VCaP (cell line): ENCODE data around the gene PRXL2B.

ENCODE experiments used
- H3K27ac ChIP-seq: fragments of 450-650 bp; 2 replicates; pipeline ENCODE4 v1.5.1; 2017
- TF ChIP-seq, protein P1 (sequence below): fragments of 450-650 bp; conservative IDR thresholded peaks from 2 replicates; pipeline ENCODE4 v1.5.1; 2017; ENCODE audit warnings: mild to moderate bottlenecking, moderate library complexity

Gene PRXL2B

DNA sequence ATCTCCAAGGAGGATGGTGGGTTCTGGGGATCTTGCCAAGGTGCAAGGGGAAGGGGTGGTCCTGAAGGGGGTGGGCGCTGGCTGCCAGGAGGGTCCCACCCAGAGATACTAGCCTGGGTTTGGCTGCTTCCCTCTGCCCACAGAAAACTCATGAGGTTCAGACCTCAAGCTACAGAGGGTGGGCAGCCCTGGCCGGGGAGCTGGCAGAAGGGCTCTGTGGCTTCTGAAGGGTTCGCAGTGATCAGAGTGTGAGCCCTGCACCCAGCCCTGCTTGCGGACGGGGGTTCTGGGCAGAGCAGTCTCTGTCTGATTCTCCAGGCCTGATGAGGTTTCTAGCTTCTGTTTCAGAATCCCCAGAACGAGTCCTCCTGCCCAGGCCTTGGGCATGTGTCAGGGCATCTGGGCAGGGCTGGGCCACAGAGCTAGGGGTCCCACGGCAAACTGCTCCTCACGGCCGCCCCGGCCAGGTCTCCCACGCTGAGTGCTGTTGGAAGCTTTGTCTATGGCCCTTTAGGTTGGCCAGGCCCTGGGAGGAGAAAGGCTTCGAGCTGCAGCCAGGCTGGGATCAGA lies 46.9 kb downstream of the PRXL2B start:
- H3K27ac ChIP-seq: no peak overlapping the region
- TF ChIP-seq, protein P1, sequence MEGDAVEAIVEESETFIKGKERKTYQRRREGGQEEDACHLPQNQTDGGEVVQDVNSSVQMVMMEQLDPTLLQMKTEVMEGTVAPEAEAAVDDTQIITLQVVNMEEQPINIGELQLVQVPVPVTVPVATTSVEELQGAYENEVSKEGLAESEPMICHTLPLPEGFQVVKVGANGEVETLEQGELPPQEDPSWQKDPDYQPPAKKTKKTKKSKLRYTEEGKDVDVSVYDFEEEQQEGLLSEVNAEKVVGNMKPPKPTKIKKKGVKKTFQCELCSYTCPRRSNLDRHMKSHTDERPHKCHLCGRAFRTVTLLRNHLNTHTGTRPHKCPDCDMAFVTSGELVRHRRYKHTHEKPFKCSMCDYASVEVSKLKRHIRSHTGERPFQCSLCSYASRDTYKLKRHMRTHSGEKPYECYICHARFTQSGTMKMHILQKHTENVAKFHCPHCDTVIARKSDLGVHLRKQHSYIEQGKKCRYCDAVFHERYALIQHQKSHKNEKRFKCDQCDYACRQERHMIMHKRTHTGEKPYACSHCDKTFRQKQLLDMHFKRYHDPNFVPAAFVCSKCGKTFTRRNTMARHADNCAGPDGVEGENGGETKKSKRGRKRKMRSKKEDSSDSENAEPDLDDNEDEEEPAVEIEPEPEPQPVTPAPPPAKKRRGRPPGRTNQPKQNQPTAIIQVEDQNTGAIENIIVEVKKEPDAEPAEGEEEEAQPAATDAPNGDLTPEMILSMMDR: no peak

DNA sequence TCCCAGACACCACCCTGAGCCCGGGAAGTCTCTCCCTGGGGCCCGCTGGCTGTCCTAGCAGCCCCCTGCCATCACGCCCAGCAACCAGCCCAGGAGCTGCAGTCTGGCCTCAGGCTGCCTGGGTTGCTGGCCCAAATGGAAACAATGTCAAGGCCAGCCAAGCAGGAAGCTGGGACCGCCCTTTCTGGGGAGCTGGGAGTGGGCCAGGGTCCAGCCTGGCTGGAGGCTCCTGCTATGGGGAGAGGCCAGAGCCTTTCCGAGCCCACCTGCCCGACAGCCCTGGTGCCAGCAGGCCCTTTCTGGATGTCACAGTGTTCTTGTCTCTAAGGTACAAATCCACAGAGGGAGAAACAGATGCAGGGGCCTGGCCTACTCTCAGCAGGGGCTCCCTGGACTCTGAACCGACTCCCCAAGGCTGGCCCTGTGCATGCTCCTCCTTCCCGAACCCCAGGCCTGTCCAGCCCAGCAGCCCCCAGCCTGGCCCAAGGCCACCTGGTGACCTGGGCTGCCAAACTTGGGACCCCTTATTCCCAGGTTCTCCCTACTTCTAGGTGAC lies 47.4 kb downstream of the PRXL2B start:
- H3K27ac ChIP-seq: no peak overlapping the region
- TF ChIP-seq, protein P1: no peak

DNA sequence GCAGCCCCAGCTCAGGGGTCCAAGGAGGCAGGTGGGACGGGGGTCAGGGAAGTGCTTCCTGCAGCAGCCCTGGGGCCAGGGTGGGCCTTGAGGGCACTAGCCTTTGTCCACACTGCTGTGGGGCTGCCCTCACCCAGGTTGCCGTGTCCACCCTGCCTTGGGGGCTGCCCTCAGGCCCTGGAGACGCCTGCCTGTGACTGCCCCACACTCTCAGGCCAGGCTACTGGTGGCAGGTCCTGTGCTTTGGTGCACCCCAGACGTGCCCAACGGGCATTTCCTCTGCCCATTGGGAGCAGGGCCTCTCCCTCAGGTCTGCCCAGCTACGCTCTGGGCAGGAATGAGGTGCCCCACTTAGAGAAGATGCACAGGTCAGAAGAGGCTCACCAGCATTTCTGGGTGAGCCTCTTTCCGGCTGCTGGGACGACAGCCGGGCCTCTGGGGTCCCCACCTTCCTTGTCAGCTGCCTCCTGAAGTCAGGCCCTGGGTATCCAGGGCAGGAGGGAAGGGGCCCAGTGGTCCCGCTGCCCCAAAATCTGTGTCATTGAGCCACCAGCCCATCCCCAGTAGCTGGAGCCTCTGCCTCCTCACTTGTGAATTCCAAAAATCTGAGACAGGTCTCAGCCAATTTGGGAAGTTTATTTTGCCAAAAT lies 48.9 kb downstream of the PRXL2B start:
- TF ChIP-seq, protein P1: no peak
- H3K27ac ChIP-seq: no peak overlapping the region

DNA sequence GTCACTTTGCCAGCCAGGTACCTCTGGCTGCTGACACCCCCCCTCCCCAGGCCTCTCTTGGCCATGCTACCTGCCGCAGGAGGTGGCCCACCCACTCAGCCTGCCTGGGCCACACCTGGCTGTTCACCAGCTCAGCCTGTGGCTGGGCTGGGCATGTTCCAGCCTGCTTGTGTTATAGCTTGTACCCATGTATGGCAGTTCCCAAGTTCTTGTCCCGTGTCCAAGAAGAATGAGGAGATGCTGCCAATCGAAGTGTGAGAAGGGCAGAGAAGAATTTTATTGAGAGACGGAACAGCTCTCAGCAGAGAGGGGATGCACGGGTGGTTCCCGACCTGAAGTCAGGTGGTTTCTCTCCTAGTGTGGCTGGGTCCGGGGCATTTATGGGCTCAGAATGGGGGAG lies 50.2 kb downstream of the PRXL2B start:
- H3K27ac ChIP-seq: no peak overlapping the region
- TF ChIP-seq, protein P1: no peak

DNA sequence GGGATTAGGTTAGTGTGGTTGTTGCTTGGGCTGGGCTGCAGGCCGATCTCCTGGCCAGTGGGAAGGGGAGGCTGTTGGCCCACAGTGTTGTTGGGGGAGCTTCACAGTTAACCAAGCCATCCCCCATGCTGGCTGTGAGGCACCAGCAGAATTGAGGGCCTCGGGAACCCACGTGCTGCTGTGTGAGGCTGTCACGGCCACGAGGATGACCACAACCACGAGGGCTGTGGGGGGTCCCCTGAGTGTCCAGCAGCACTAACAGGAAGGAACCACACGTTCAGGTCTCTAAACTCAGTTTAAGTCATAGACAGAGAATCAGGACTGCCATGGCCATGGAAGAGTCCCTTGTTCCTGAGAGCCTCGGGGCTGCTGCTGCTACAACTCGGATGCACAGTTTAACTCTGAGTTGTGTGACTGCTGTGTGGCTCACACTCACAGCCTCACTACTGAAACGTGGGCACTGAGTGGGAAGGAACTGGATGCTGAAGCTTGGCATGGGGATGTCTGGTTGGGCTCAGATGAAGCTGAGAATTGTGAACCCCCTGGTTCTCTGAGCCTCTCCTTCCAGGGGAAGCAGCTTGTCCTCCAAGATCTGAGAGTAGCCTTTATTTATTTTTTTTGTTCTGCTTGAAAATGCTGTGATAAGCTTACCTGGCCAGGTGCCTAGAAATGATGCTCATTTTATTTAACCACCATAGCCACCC lies 51.0 kb downstream of the PRXL2B start:
- H3K27ac ChIP-seq: no peak overlapping the region
- TF ChIP-seq, protein P1: no peak

DNA sequence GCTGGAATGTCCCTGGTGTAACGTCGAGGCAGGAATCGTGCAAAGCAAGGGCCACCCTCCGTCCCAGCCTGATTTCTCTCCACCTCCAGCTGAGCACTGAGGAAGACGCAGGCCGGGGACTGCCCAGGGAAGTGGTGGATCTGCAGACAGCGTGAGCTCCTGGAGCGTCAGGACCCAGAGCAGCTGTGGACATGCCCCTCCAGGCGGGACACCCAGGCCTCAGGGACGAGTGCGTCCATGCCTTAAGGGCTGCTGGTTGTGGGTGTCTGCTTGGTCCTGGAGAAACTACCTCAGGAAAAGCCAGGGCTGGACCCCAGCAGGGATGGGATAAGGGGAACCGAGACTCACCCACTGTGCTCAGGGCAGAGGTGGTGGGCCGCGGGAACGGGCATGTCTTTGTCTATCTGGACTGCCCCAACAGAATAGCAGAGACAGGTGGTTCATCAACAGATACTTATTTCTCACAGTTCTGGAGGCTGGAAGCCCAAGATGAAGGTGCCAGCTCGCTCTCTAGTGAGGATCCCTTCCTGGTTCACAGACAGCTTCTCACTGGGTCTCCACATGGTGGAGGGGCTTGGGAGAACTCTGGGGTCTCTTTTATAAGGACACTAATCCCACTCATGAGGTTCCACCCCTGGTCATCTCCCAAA lies 52.0 kb downstream of the PRXL2B start:
- TF ChIP-seq, protein P1: no peak
- H3K27ac ChIP-seq: no peak overlapping the region

DNA sequence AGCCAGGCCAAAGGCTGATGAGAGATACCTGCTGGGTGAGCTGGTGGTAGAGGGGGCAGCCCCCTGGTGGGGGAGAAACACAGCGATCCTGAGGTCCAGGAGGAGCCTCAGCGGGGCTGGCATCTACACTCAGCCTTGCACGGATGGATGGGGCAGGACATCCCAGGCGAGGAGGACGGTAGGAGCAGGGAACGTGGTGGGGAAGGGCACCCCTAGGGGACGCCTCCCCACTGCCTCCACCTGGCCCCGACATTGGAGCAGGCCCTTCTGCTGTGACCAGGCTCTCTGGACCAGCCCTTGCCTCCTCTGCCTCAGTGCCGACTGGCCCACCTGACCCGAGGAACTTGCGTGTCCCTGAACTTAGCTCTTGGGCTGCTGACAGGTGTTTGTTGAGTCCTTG lies 52.6 kb downstream of the PRXL2B start:
- H3K27ac ChIP-seq: no peak overlapping the region

More for the DNA sequence above, 52.6 kb downstream of the PRXL2B start:
- TF ChIP-seq, protein P1: no peak
